Measurements from ENCODE around the gene LPIN3.

The LPIN3 gene

GRCh38 chr20:41360831-41361756, 20.5 kb downstream of the LPIN3 start:
- no peak for DNase-seq (ENCODE audit: extremely low read depth, low read depth)
- H3K4me3 ChIP-seq (replicated peaks; ENCODE audit: low read depth, low read length) = no peak overlapping the region
- TF ChIP-seq CTCF (IDR thresholded peaks at IDR 0.05; ENCODE audit: low read depth, low read length, missing control alignments) = no peak

- no peak overlapping the region for H3K4me3 ChIP-seq (replicated peaks; ENCODE audit: low read depth, low read length)
- TF ChIP-seq CTCF (IDR thresholded peaks at IDR 0.05; ENCODE audit: low read depth, low read length, missing control alignments) = no peak
- no peak for DNase-seq (ENCODE audit: extremely low read depth, low read depth)
These were observed 21.4 kb downstream of the LPIN3 start for GRCh38 chr20:41361757-41362747.

- no peak for DNase-seq (ENCODE audit: extremely low read depth, low read depth)
- H3K4me3 ChIP-seq (replicated peaks; ENCODE audit: low read depth, low read length) = no peak overlapping the region
- TF ChIP-seq CTCF (IDR thresholded peaks at IDR 0.05; ENCODE audit: low read depth, low read length, missing control alignments) = no peak
These were observed 22.1 kb downstream of the LPIN3 start for GRCh38 chr20:41362748-41363140.

- no peak overlapping the region for H3K4me3 ChIP-seq (replicated peaks; ENCODE audit: low read depth, low read length)
- no peak for TF ChIP-seq CTCF (IDR thresholded peaks at IDR 0.05; ENCODE audit: low read depth, low read length, missing control alignments)
- no peak for DNase-seq (ENCODE audit: extremely low read depth, low read depth)
These were observed 23.0 kb downstream of the LPIN3 start for GRCh38 chr20:41363601-41364000.

- no peak for DNase-seq (ENCODE audit: extremely low read depth, low read depth)
- H3K4me3 ChIP-seq (replicated peaks; ENCODE audit: low read depth, low read length) = no peak overlapping the region
- peak; percentile 8 for TF ChIP-seq CTCF (IDR thresholded peaks at IDR 0.05; ENCODE audit: low read depth, low read length, missing control alignments)
These were observed 23.7 kb downstream of the LPIN3 start for GRCh38 chr20:41364236-41364855.

- no peak for DNase-seq (ENCODE audit: extremely low read depth, low read depth)
- no peak for TF ChIP-seq CTCF (IDR thresholded peaks at IDR 0.05; ENCODE audit: low read depth, low read length, missing control alignments)
- peak overlapping the region; percentile 38 for H3K4me3 ChIP-seq (replicated peaks; ENCODE audit: low read depth, low read length)
These were observed 24.5 kb downstream of the LPIN3 start for GRCh38 chr20:41364967-41365765.

All from HFF-Myc (cell line).